ENCODE data around the gene TMX4. TPM values are rescaled to one million over a fixed set of nuclear protein-coding genes. Genes with fewer than 3 reads are reported as not detected.

Gene TMX4
- total RNA-seq, 5 donors from 2014 or later (not counting 1 experiment from before 2014, with no cell fraction given): 44.2 to 69.7 (median 53.3) TPM

DNA sequence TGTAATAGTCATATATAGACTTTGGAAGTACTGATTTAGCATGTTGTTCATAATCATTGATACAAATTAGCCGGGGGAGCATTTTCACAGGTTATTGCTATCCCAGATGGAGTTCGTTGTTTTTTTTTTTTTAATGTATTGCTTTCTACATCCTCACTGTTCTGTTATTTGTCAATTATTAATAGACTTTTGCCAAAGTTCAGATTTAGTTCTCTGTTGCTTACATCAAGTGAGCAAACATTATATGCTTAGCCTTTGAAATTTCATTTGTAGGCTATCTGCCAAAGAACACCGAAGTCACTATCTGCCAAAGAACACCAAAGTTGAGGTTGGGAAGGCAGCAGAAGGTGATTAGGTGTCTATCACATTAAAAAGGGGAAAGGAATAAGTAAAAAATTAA lies 79.2 kb downstream of the TMX4 start, which contains the start of gene HAO1:
Gene HAO1, minus strand, starts transcription at position 118 of the 400 bp plus-strand sequence. Its CDS starts 36 bp downstream, at position 82.
- DNase-seq (no peak), ATAC-seq (replicated peaks in 1 of 4) (no peak)
- no peaks in the 10 kb centered on the region for H3K4me1 ChIP-seq (ENCODE audit: control insufficient read depth in 1 of 2, extremely low read depth in 1 of 2, insufficient read depth in 2 of 2, low read length in 2 of 2)
- H3K9me3 ChIP-seq: no peaks in the 10 kb centered on the region
- ChIA-PET POLR2A (no interaction called here), CTCF (interaction anchor here in 1 of 2 donors (1.0 kb wide), 1 partner anchor 782 kb away, joined by 5 read pairs; no protein-coding TSS in a partner anchor)
- Mint-ChIP-seq H3K9me3 (no peaks in the 10 kb centered on the region), H3K27me3 (peaks cover 6 to 7% of the 10 kb centered on the region in 2 donors), H3K36me3 (no peaks in the 10 kb centered on the region), H3K4me1 (no peaks in the 10 kb centered on the region), H3K27ac (no peak within 1 kb of the TSS), H3K4me3 (no peak within 1 kb of the TSS)
- H3K36me3 ChIP-seq (ENCODE audit: control insufficient read depth in 2 of 2, extremely low read depth in 1 of 2, insufficient read depth in 1 of 2, low read length in 1 of 2): no peaks in the 10 kb centered on the region
- H3K27me3 ChIP-seq (replicated peaks in 1 of 2; ENCODE audit: control insufficient read depth in 2 of 2, extremely low read depth in 1 of 2, insufficient read depth in 2 of 2, low read length in 1 of 2): no peaks in the 10 kb centered on the region
- H3K4me3 ChIP-seq (ENCODE audit: control insufficient read depth in 1 of 2, extremely low read depth in 1 of 2, low read length in 1 of 2): no peak within 1 kb of the TSS
- H3K27ac ChIP-seq (ENCODE audit: low read length): no peak within 1 kb of the TSS
- WGBS (ENCODE audit: insufficient coverage): 100% methylated on average over 1 of the region's 3 CpGs

DNA sequence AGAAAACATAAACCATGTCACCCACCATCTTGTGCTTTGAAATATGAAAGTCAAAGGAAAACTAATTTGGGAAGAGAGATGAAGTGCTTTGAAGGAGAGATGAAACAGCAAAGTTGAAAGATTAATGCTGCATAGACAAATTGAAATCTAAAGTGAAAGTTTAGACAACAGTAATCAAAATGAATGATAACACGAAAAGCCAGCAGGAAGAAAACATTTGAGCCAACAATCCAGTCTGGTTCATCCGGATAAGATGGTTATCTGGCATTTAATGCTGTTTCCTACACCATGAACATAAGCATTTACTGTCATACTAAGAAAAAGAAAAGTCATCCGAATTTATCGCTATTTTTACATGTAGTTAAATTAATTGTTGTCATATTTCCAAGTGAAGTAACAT lies 79.9 kb downstream of the TMX4 start:
- no peaks in the 10 kb centered on the region for H3K4me1 ChIP-seq (ENCODE audit: control insufficient read depth in 1 of 2, extremely low read depth in 1 of 2, insufficient read depth in 2 of 2, low read length in 2 of 2)
- no peaks in the 10 kb centered on the region for H3K9me3 ChIP-seq
- Mint-ChIP-seq H3K4me1 (no peaks in the 10 kb centered on the region), H3K4me3 (no peak overlapping the region), H3K27me3 (peaks cover 10% of the 10 kb centered on the region in 2 donors), H3K27ac (no peak overlapping the region), H3K9me3 (no peaks in the 10 kb centered on the region), H3K36me3 (no peaks in the 10 kb centered on the region)
- DNase-seq (no peak), ATAC-seq (replicated peaks in 1 of 4) (no peak)
- H3K4me3 ChIP-seq (ENCODE audit: control insufficient read depth in 1 of 2, extremely low read depth in 1 of 2, low read length in 1 of 2): no peak overlapping the region
- WGBS (ENCODE audit: insufficient coverage): 80% methylated on average over 1 of the region's 4 CpGs
- H3K27ac ChIP-seq (ENCODE audit: low read length): no peak overlapping the region
- no peaks in the 10 kb centered on the region for H3K27me3 ChIP-seq (replicated peaks in 1 of 2; ENCODE audit: control insufficient read depth in 2 of 2, extremely low read depth in 1 of 2, insufficient read depth in 2 of 2, low read length in 1 of 2)
- POLR2A ChIA-PET: no interaction called here
- no peaks in the 10 kb centered on the region for H3K36me3 ChIP-seq (ENCODE audit: control insufficient read depth in 2 of 2, extremely low read depth in 1 of 2, insufficient read depth in 1 of 2, low read length in 1 of 2)
- CTCF ChIA-PET: no interaction called here

- no peak for ATAC-seq (replicated peaks in 1 of 4)
- CTCF ChIA-PET: interaction anchor here (0.9 to 1.3 kb wide), 4 partner anchors 783 to 785 kb away, joined by 3 to 4 read pairs (median 3); no protein-coding TSS in a partner anchor
- Histone ChIP-seq H3K4me1 (ENCODE audit: control insufficient read depth in 1 of 2, extremely low read depth in 1 of 2, insufficient read depth in 2 of 2, low read length in 2 of 2) (no peaks in the 10 kb centered on the region), H3K27me3 (replicated peaks in 1 of 2; ENCODE audit: control insufficient read depth in 2 of 2, extremely low read depth in 1 of 2, insufficient read depth in 2 of 2, low read length in 1 of 2) (no peaks in the 10 kb centered on the region), H3K4me3 (ENCODE audit: control insufficient read depth in 1 of 2, extremely low read depth in 1 of 2, low read length in 1 of 2) (no peak overlapping the region), H3K27ac (ENCODE audit: low read length) (no peak overlapping the region), H3K36me3 (ENCODE audit: control insufficient read depth in 2 of 2, extremely low read depth in 1 of 2, insufficient read depth in 1 of 2, low read length in 1 of 2) (no peaks in the 10 kb centered on the region), H3K9me3 (no peaks in the 10 kb centered on the region)
- no peak overlapping the region for H3K4me3 Mint-ChIP-seq
- H3K4me1 Mint-ChIP-seq: no peaks in the 10 kb centered on the region
- no peak for DNase-seq
- H3K36me3 Mint-ChIP-seq: no peaks in the 10 kb centered on the region
- peaks cover 9 to 13% of the 10 kb centered on the region in 2 donors for H3K27me3 Mint-ChIP-seq
- no peak overlapping the region for H3K27ac Mint-ChIP-seq
- H3K9me3 Mint-ChIP-seq: no peaks in the 10 kb centered on the region
- WGBS (ENCODE audit: insufficient coverage): 67% methylated on average over 1 of the region's 2 CpGs
- POLR2A ChIA-PET: no interaction called here
Measured at GRCh38 chr20:7938058-7938457, 81.5 kb downstream of the TMX4 start.

- H3K27me3 Mint-ChIP-seq: peaks cover 7 to 8% of the 10 kb centered on the region in 2 donors
- ChIA-PET POLR2A (no interaction called here), CTCF (interaction anchor here (0.8 to 3.5 kb wide), 6 partner anchors 9 to 785 kb away, joined by 3 to 61 read pairs (median 4); no protein-coding TSS in a partner anchor)
- no peaks in the 10 kb centered on the region for H3K4me1 Mint-ChIP-seq
- no peaks in the 10 kb centered on the region for H3K4me1 ChIP-seq (ENCODE audit: control insufficient read depth in 1 of 2, extremely low read depth in 1 of 2, insufficient read depth in 2 of 2, low read length in 2 of 2)
- no peaks in the 10 kb centered on the region for H3K9me3 Mint-ChIP-seq
- H3K27ac Mint-ChIP-seq: no peak overlapping the region
- no peak overlapping the region for H3K27ac ChIP-seq (ENCODE audit: low read length)
- H3K4me3 Mint-ChIP-seq: no peak overlapping the region
- H3K9me3 ChIP-seq: no peaks in the 10 kb centered on the region
- no peak for DNase-seq
- no peak overlapping the region for H3K4me3 ChIP-seq (ENCODE audit: control insufficient read depth in 1 of 2, extremely low read depth in 1 of 2, low read length in 1 of 2)
- no peaks in the 10 kb centered on the region for H3K27me3 ChIP-seq (replicated peaks in 1 of 2; ENCODE audit: control insufficient read depth in 2 of 2, extremely low read depth in 1 of 2, insufficient read depth in 2 of 2, low read length in 1 of 2)
- WGBS (ENCODE audit: insufficient coverage): no CpG with 5 or more reads among the region's 3 CpGs
- no peaks in the 10 kb centered on the region for H3K36me3 ChIP-seq (ENCODE audit: control insufficient read depth in 2 of 2, extremely low read depth in 1 of 2, insufficient read depth in 1 of 2, low read length in 1 of 2)
- no peak for ATAC-seq (replicated peaks in 1 of 4)
- no peaks in the 10 kb centered on the region for H3K36me3 Mint-ChIP-seq
Measured at GRCh38 chr20:7937328-7937727, 82.2 kb downstream of the TMX4 start.

DNA sequence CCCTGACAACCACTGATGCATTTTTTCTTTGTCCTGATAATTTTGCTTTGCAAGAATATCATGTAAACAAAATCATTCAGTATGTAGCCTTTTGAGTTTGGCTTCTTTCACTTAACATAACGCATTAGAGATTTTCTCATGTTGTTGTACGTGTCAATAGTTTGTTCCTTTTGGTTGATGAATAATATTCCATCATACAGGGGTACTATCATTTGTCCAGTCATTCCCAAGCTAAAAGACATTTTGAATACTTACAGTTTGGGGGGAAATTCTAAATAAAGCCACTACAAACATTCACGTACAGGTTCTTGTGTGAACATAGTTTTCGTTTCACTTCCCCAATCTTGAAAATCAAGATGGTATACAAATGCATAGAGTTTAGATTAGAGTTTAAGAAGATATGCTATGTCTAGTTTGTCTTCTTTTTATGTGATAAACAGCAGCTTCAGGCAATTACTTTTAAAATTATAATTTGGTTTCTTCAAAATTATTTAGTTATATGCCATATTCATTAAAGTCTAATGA lies 84.5 kb downstream of the TMX4 start:
- no peak overlapping the region for H3K4me3 Mint-ChIP-seq
- Histone ChIP-seq H3K9me3 (no peaks in the 10 kb centered on the region), H3K27me3 (replicated peaks in 1 of 2; ENCODE audit: control insufficient read depth in 2 of 2, extremely low read depth in 1 of 2, insufficient read depth in 2 of 2, low read length in 1 of 2) (no peaks in the 10 kb centered on the region), H3K36me3 (ENCODE audit: control insufficient read depth in 2 of 2, extremely low read depth in 1 of 2, insufficient read depth in 1 of 2, low read length in 1 of 2) (no peaks in the 10 kb centered on the region), H3K27ac (ENCODE audit: low read length) (no peak overlapping the region), H3K4me1 (ENCODE audit: control insufficient read depth in 1 of 2, extremely low read depth in 1 of 2, insufficient read depth in 2 of 2, low read length in 2 of 2) (no peaks in the 10 kb centered on the region), H3K4me3 (ENCODE audit: control insufficient read depth in 1 of 2, extremely low read depth in 1 of 2, low read length in 1 of 2) (no peak overlapping the region)
- no peaks in the 10 kb centered on the region for H3K36me3 Mint-ChIP-seq
- no peaks in the 10 kb centered on the region for H3K9me3 Mint-ChIP-seq
- no CpG with 5 or more reads among the region's 4 CpGs for WGBS (ENCODE audit: insufficient coverage)
- no peak overlapping the region for H3K27ac Mint-ChIP-seq
- POLR2A ChIA-PET: no interaction called here
- ATAC-seq (replicated peaks in 1 of 4) (no peak), DNase-seq (no peak)
- CTCF ChIA-PET: interaction anchor here (1.3 to 3.5 kb wide), 2 partner anchors 10 to 787 kb away, joined by 6 to 20 read pairs; no protein-coding TSS in a partner anchor
- H3K27me3 Mint-ChIP-seq: peaks cover 10 to 20% of the 10 kb centered on the region in 2 donors
- no peaks in the 10 kb centered on the region for H3K4me1 Mint-ChIP-seq

DNA sequence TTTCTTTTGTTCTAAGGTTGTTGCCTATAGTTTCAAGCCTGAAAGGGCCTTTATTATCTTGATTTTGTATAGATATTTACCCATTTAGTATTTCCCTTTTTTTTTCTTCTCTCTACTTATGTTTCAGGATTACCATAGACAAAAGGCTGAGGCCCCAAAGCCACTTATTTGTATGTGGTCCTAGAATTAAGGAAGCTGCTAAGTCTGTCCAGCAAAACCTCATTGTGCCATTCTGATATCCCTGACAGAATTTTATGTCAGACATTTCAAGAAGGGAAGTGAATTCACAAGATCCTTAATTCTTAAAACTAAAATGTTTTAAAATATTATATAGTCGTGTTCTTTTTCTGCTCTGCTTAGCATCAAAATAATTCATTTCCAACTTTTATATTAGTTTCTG lies 86.2 kb downstream of the TMX4 start:
- POLR2A ChIA-PET: no interaction called here
- ATAC-seq (replicated peaks in 1 of 4): no peak
- H3K4me3 Mint-ChIP-seq: no peak overlapping the region
- no peaks in the 10 kb centered on the region for H3K9me3 Mint-ChIP-seq
- no peaks in the 10 kb centered on the region for H3K36me3 Mint-ChIP-seq
- no CpG with 5 or more reads among the region's 1 CpG for WGBS (ENCODE audit: insufficient coverage)
- no peaks in the 10 kb centered on the region for H3K4me1 Mint-ChIP-seq
- H3K27me3 ChIP-seq (replicated peaks in 1 of 2; ENCODE audit: control insufficient read depth in 2 of 2, extremely low read depth in 1 of 2, insufficient read depth in 2 of 2, low read length in 1 of 2): no peaks in the 10 kb centered on the region
- no peak for DNase-seq
- H3K27ac Mint-ChIP-seq: no peak overlapping the region
- no peaks in the 10 kb centered on the region for H3K36me3 ChIP-seq (ENCODE audit: control insufficient read depth in 2 of 2, extremely low read depth in 1 of 2, insufficient read depth in 1 of 2, low read length in 1 of 2)
- H3K4me3 ChIP-seq (ENCODE audit: control insufficient read depth in 1 of 2, extremely low read depth in 1 of 2, low read length in 1 of 2): no peak overlapping the region
- H3K27ac ChIP-seq (ENCODE audit: low read length): no peak overlapping the region
- H3K27me3 Mint-ChIP-seq: peaks cover 16 to 24% of the 10 kb centered on the region in 2 donors
- no peaks in the 10 kb centered on the region for H3K9me3 ChIP-seq
- CTCF ChIA-PET: no interaction called here
- no peaks in the 10 kb centered on the region for H3K4me1 ChIP-seq (ENCODE audit: control insufficient read depth in 1 of 2, extremely low read depth in 1 of 2, insufficient read depth in 2 of 2, low read length in 2 of 2)

- ChIA-PET CTCF (no interaction called here), POLR2A (no interaction called here)
- Mint-ChIP-seq H3K4me3 (no peak overlapping the region), H3K9me3 (no peaks in the 10 kb centered on the region), H3K4me1 (no peaks in the 10 kb centered on the region), H3K27me3 (peaks cover 16 to 24% of the 10 kb centered on the region in 2 donors), H3K36me3 (no peaks in the 10 kb centered on the region), H3K27ac (no peak overlapping the region)
- ATAC-seq (replicated peaks in 1 of 4): no peak
- no peak overlapping the region for H3K27ac ChIP-seq (ENCODE audit: low read length)
- no peaks in the 10 kb centered on the region for H3K9me3 ChIP-seq
- H3K27me3 ChIP-seq (replicated peaks in 1 of 2; ENCODE audit: control insufficient read depth in 2 of 2, extremely low read depth in 1 of 2, insufficient read depth in 2 of 2, low read length in 1 of 2): no peaks in the 10 kb centered on the region
- H3K4me3 ChIP-seq (ENCODE audit: control insufficient read depth in 1 of 2, extremely low read depth in 1 of 2, low read length in 1 of 2): no peak overlapping the region
- H3K4me1 ChIP-seq (ENCODE audit: control insufficient read depth in 1 of 2, extremely low read depth in 1 of 2, insufficient read depth in 2 of 2, low read length in 2 of 2): no peaks in the 10 kb centered on the region
- DNase-seq: no peak
- H3K36me3 ChIP-seq (ENCODE audit: control insufficient read depth in 2 of 2, extremely low read depth in 1 of 2, insufficient read depth in 1 of 2, low read length in 1 of 2): no peaks in the 10 kb centered on the region
Measured at GRCh38 chr20:7930343-7930742, 89.2 kb downstream of the TMX4 start.

Data from T-cell (primary cell).